H9 (cell line): ENCODE results near the gene CDNF. TPM values are rescaled to one million over a fixed set of nuclear protein-coding genes. Genes with fewer than 3 reads are reported as not detected.

Experiments
- DNase-seq: peaks from one replicate; pipeline ENCODE4 v3.0.0-alpha.2; 2017
- H2AFZ ChIP-seq: one replicate; pipeline ENCODE4 v1.6.1; 2013; ENCODE audit warnings: mild to moderate bottlenecking, low read length, control low read depth, moderate library complexity
- H2AK5ac ChIP-seq: 2 replicates; pipeline ENCODE4 v1.6.1; 2013; ENCODE audit warnings: low read length, control low read depth, mixed read lengths; ENCODE audit not compliant: insufficient read length
- H2BK120ac ChIP-seq: one replicate; pipeline ENCODE4 v1.6.1; 2013; ENCODE audit warnings: low read depth, mild to moderate bottlenecking, low read length, control low read depth, inconsistent platforms; ENCODE audit not compliant: poor library complexity, severe bottlenecking
- H2BK12ac ChIP-seq: 2 replicates; pipeline ENCODE4 v1.6.1; 2013; ENCODE audit warnings: low read length, control low read depth, mixed read lengths, low read depth; ENCODE audit not compliant: insufficient read length
- H2BK15ac ChIP-seq: 2 replicates; pipeline ENCODE4 v1.6.1; 2013; ENCODE audit warnings: low read depth, low read length, control low read depth
- H2BK20ac ChIP-seq: one replicate; pipeline ENCODE4 v1.6.1; 2013; ENCODE audit warnings: low read depth, mild to moderate bottlenecking, low read length, control low read depth, inconsistent platforms; ENCODE audit not compliant: poor library complexity, severe bottlenecking
- H2BK5ac ChIP-seq: 2 replicates; pipeline ENCODE4 v1.6.1; 2013; ENCODE audit warnings: low read length, control low read depth, mixed read lengths; ENCODE audit not compliant: insufficient read length
- H3K14ac ChIP-seq: 2 replicates; pipeline ENCODE4 v1.6.1; 2013; ENCODE audit warnings: low read length, control low read depth; ENCODE audit not compliant: insufficient read depth
- H3K18ac ChIP-seq: 2 replicates; pipeline ENCODE4 v1.6.1; 2013; ENCODE audit warnings: low read depth, mild to moderate bottlenecking, mixed read lengths, low read length, control low read depth; ENCODE audit not compliant: insufficient read length
- H3K23ac ChIP-seq: 2 replicates; pipeline ENCODE4 v1.6.1; 2013; ENCODE audit warnings: low read length, control low read depth, mixed read lengths, low read depth; ENCODE audit not compliant: insufficient read length
- H3K23me2 ChIP-seq: 2 replicates; pipeline ENCODE4 v1.6.1; 2013; ENCODE audit warnings: low read depth, mild to moderate bottlenecking, mixed read lengths, low read length, control low read depth; ENCODE audit not compliant: insufficient read length, poor library complexity, severe bottlenecking
- H3K27ac ChIP-seq: 2 replicates; pipeline ENCODE4 v1.5.1; 2013; ENCODE audit warnings: low read length, control low read depth, mixed read lengths, low read depth; ENCODE audit not compliant: insufficient read length
- H3K27me3 ChIP-seq: 2 replicates; pipeline ENCODE4 v1.6.1; 2013; ENCODE audit warnings: low read length, control low read depth, inconsistent platforms; ENCODE audit not compliant: insufficient read depth
- H3K4ac ChIP-seq: 2 replicates; pipeline ENCODE4 v1.6.1; 2013; ENCODE audit warnings: low read depth, mild to moderate bottlenecking, control low read depth, inconsistent platforms, low read length, moderate library complexity
- H3K4me1 ChIP-seq: 2 replicates; pipeline ENCODE4 v1.6.1; 2013; ENCODE audit warnings: low read length, control low read depth, inconsistent platforms; ENCODE audit not compliant: insufficient read depth
- H3K4me2 ChIP-seq: 2 replicates; pipeline ENCODE4 v1.6.1; 2013; ENCODE audit warnings: low read length, control low read depth, mixed read lengths; ENCODE audit not compliant: insufficient read length, insufficient read depth
- H3K56ac ChIP-seq: 2 replicates; pipeline ENCODE4 v1.6.1; 2013; ENCODE audit warnings: low read depth, mild to moderate bottlenecking, mixed read lengths, low read length, control low read depth; ENCODE audit not compliant: insufficient read length
- H3K79me1 ChIP-seq: 2 replicates; pipeline ENCODE4 v1.6.1; 2013; ENCODE audit warnings: low read depth, mild to moderate bottlenecking, moderate library complexity, low read length, control low read depth, inconsistent platforms; ENCODE audit not compliant: insufficient read depth, poor library complexity, severe bottlenecking
- H3K79me2 ChIP-seq: 2 replicates; pipeline ENCODE4 v1.6.1; 2013; ENCODE audit warnings: low read length, control low read depth, inconsistent platforms; ENCODE audit not compliant: insufficient read depth
- H3K9ac ChIP-seq: 2 replicates; pipeline ENCODE4 v1.6.1; 2013; ENCODE audit warnings: low read length, control low read depth, mixed read lengths; ENCODE audit not compliant: insufficient read length; ENCODE audit errors: extremely low read depth
- H3K9me3 ChIP-seq: one replicate; pipeline ENCODE4 v1.6.1; 2013; ENCODE audit warnings: low read depth, low read length, inconsistent platforms; ENCODE audit not compliant: control insufficient read depth
- H3T11ph ChIP-seq: one replicate; pipeline ENCODE4 v1.6.1; 2013; ENCODE audit warnings: mild to moderate bottlenecking, low read length, control low read depth, inconsistent platforms
- H4K20me1 ChIP-seq: one replicate; pipeline ENCODE4 v1.6.1; 2013; ENCODE audit not compliant: control insufficient read depth, insufficient read length, insufficient read depth
- H4K5ac ChIP-seq: 2 replicates; pipeline ENCODE4 v1.6.1; 2013; ENCODE audit warnings: low read depth, mild to moderate bottlenecking, mixed read lengths, low read length, control low read depth; ENCODE audit not compliant: insufficient read length
- H4K8ac ChIP-seq: replicated peaks from 2 replicates; pipeline ENCODE4 v1.6.1; 2013; ENCODE audit warnings: low read length, control low read depth, mixed read lengths, low read depth; ENCODE audit not compliant: insufficient read length
- H4K91ac ChIP-seq: 2 replicates; pipeline ENCODE4 v1.6.1; 2013; ENCODE audit warnings: low read depth, mild to moderate bottlenecking, moderate library complexity, mixed read lengths, low read length, control low read depth; ENCODE audit not compliant: insufficient read length
- H3K27ac Mint-ChIP-seq, 3 experiments: 2 replicates in 2 of 3; 3 replicates in 1 of 3; pipeline ENCODE4 v1.8.0; 2020 to 2021; ENCODE audit warnings: mixed read lengths in 3 of 3, mild to moderate bottlenecking in 1 of 3, moderate library complexity in 1 of 3
- H3K27me3 Mint-ChIP-seq: 2 replicates; pipeline ENCODE4 v1.8.0; 2021; ENCODE audit warnings: low read depth, mild to moderate bottlenecking, moderate library complexity, mixed read lengths
- H3K36me3 Mint-ChIP-seq, 3 experiments: 2 replicates in 2 of 3; 3 replicates in 1 of 3; pipeline ENCODE4 v1.8.0; 2020 to 2021; ENCODE audit warnings: low read depth in 3 of 3, mixed read lengths in 3 of 3; ENCODE audit not compliant: insufficient read depth in 1 of 3
- H3K4me1 Mint-ChIP-seq, 2 experiments: 2 replicates each; pipeline ENCODE4 v1.8.0; 2020; ENCODE audit warnings: mixed read lengths in 2 of 2
- H3K4me3 Mint-ChIP-seq, 2 experiments: 2 replicates in 1 of 2; 3 replicates in 1 of 2; pipeline ENCODE4 v1.8.0; 2020 to 2021; ENCODE audit warnings: mild to moderate bottlenecking in 2 of 2, mixed read lengths in 2 of 2, moderate library complexity in 1 of 2
- H3K9me3 Mint-ChIP-seq, 2 experiments: 2 replicates in 1 of 2; 3 replicates in 1 of 2; pipeline ENCODE4 v1.8.0; 2020; ENCODE audit warnings: mild to moderate bottlenecking in 2 of 2, mixed read lengths in 2 of 2, moderate library complexity in 1 of 2
- CTCF ChIP-seq: fragments of 200-600 bp; sonication (generic); conservative IDR thresholded peaks from 3 replicates; pipeline ENCODE4 v1.8.0; 2021; ENCODE audit warnings: antibody characterized with exemption, mild to moderate bottlenecking
- WGBS: extraction: QIAGEN DNeasy Blood & Tissue Kit; methylation state at CpG from one replicate; pipeline ENCODE4 v1.1.7; 2013; ENCODE audit warnings: missing lambda C conversion rate, low lambda C conversion rate, mixed read lengths; ENCODE audit not compliant: insufficient read length; ENCODE audit errors: extremely low coverage; 5-methylcytosine and 5-hydroxymethylcytosine counted together
- total RNA-seq: library from RNA; stranded (reverse); gene quantifications from 2 replicates; pipeline ENCODE4 v1.2.1, GENCODE V29; 2021

CDNF gene
- total RNA-seq, 1 experiment from 2014 or later: 1.3 TPM

- Histone ChIP-seq H3K23ac (no peak overlapping the region), H3K9ac (peak overlapping the region; percentile 90), H2BK20ac (no peak overlapping the region), H3K14ac (no peak overlapping the region), H2BK15ac (no peak overlapping the region), H4K91ac (no peak overlapping the region), H2BK12ac (no peak overlapping the region), H3K18ac (no peak overlapping the region), H3K27me3 (no peaks in the 10 kb centered on the region), H3K56ac (no peak overlapping the region), H3K9me3 (no peaks in the 10 kb centered on the region), H2AK5ac (no peak overlapping the region), H4K8ac (no peak overlapping the region), H3T11ph (no peak overlapping the region), H3K4ac (no peak overlapping the region), H2AFZ (no peak overlapping the region), H3K79me2 (peaks cover 37% of the 10 kb centered on the region; the same call in 1 of the 2 replicates), H2BK5ac (no peak overlapping the region), H2BK120ac (no peak overlapping the region), H3K4me2 (peak overlapping the region; percentile 93), H4K20me1 (no peaks in the 10 kb centered on the region), H4K5ac (no peak overlapping the region), H3K79me1 (peaks cover 2% of the 10 kb centered on the region), H3K4me1 (peaks cover 9% of the 10 kb centered on the region; the same call in 1 of the 2 replicates), H3K23me2 (peaks cover 4% of the 10 kb centered on the region), H3K27ac (no peak overlapping the region)
- Mint-ChIP-seq H3K4me3 (peak overlapping the region; percentile 99), H3K9me3 (no peaks in the 10 kb centered on the region; a peak in 1 of 5 replicates), H3K27ac (peak overlapping the region in 2 of 3 experiments; percentile 18 to 98; a peak in 3 of 7 replicates), H3K27me3 (no peaks in the 10 kb centered on the region), H3K36me3 (peaks cover 15 to 21% (median 17%) of the 10 kb centered on the region in 3 experiments; a peak in 6 of 7 replicates), H3K4me1 (peaks cover 37 to 41% of the 10 kb centered on the region in 2 experiments)
- DNase-seq: no peak
- WGBS: no CpG with 5 or more reads among the region's 5 CpGs
- TF ChIP-seq CTCF: no peak
Measured at GRCh38 chr10:14879928-14880193, 42.0 kb upstream of the CDNF start.
